Muscle layer of colon (tissue), 2 donors: Measurements from ENCODE around the gene FMN2.

Experiments used
- H3K27ac ChIP-seq: one replicate; pipeline ENCODE4 v1.7.0; 2013; ENCODE audit warnings: low read depth, mild to moderate bottlenecking, low read length, moderate library complexity
- H3K27me3 ChIP-seq, 2 donors: one replicate each; pipeline ENCODE4 v1.7.0; 2013; ENCODE audit warnings: low read length in 2 of 2, mild to moderate bottlenecking in 2 of 2; ENCODE audit not compliant: insufficient read depth in 2 of 2, control insufficient read depth in 1 of 2
- H3K36me3 ChIP-seq: one replicate; pipeline ENCODE4 v1.7.0; 2013; ENCODE audit warnings: mild to moderate bottlenecking, low read length; ENCODE audit not compliant: insufficient read depth
- H3K4me1 ChIP-seq: one replicate; pipeline ENCODE4 v1.7.0; 2013; ENCODE audit warnings: mild to moderate bottlenecking, low read length; ENCODE audit not compliant: insufficient read depth
- H3K4me3 ChIP-seq, 2 donors: one replicate each; pipeline ENCODE4 v1.7.0; 2013; ENCODE audit warnings: low read length in 2 of 2, low read depth in 1 of 2, mild to moderate bottlenecking in 1 of 2, moderate library complexity in 1 of 2
- H3K9ac ChIP-seq: one replicate; pipeline ENCODE4 v1.7.0; 2013; ENCODE audit warnings: low read length
- H3K9me3 ChIP-seq: one replicate; pipeline ENCODE4 v1.7.0; 2013; ENCODE audit warnings: mild to moderate bottlenecking, low read length
- donor health status: abdominal sarcoma.
- donor health status: Adenocarcinoma of cecum.

Gene FMN2

DNA sequence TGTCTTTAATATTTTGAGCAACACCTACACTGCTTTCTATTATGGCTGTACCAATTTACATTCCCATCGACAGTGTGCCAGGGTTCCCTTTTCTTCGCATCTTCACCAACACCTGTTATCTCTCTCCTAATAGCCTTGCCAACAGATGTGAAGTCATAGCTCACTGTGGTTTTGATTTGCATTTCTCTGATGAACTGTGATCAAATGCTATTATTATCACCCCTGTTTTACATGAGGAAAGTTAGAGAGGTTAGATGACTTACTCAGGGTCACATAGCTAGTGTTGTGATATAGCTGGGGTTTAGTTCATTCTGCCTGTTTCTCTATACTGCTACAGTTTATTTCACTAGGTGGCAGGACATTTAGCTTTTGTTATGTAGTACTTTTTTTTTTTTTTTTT is 204.1 kb downstream of the FMN2 start:
- H3K27me3 ChIP-seq, result no peaks in the 10 kb centered on the region
- H3K9ac ChIP-seq, result no peak overlapping the region
- no peak overlapping the region for H3K4me3 ChIP-seq
- H3K27ac ChIP-seq, result no peak overlapping the region
- H3K36me3 ChIP-seq, result no peaks in the 10 kb centered on the region
- no peaks in the 10 kb centered on the region for H3K9me3 ChIP-seq
- H3K4me1 ChIP-seq, result no peaks in the 10 kb centered on the region

DNA sequence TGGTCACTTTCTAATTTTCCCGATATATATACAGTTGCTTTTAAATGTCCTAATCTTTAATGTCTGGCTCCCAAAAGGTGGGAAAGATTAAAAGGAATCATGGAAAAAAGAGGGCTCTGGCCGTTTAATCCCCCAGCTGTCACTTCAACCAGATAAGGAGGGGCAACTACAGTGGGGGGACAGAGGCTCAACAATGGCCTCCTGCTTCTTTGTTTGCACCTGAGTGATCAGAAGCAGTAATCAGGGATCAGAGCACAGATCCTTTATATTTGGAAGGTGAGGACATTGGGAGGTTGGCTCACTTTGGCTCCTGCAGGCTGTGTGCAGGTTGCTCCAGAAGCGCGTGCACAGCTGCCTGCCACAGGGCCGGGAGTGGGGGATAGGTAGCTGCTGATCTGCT is 212.8 kb downstream of the FMN2 start:
- Histone ChIP-seq H3K9ac (no peak overlapping the region), H3K27me3 (no peaks in the 10 kb centered on the region), H3K9me3 (no peaks in the 10 kb centered on the region), H3K27ac (no peak overlapping the region), H3K4me3 (no peak overlapping the region), H3K4me1 (no peaks in the 10 kb centered on the region), H3K36me3 (no peaks in the 10 kb centered on the region)

DNA sequence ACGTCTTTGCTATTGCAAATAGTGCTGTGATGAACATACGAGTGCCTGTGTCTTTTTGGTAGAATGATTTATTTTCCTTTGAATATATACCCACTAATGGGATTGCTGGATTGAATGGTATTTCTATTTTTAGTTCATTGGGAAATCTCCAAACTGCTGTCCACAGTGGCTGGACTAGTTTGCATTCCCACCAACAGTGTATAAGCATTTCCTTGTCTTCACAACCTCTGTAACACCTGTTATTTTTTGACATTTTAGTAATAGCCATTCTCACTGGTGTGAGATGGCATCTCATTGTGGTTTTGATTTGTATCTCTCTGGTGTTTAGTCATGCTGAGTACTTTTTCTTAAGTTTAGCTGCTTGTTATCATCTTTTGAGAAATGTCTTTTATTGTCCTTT is 215.0 kb downstream of the FMN2 start:
- no peak overlapping the region for H3K9ac ChIP-seq
- H3K27me3 ChIP-seq, result no peaks in the 10 kb centered on the region
- no peaks in the 10 kb centered on the region for H3K9me3 ChIP-seq

DNA sequence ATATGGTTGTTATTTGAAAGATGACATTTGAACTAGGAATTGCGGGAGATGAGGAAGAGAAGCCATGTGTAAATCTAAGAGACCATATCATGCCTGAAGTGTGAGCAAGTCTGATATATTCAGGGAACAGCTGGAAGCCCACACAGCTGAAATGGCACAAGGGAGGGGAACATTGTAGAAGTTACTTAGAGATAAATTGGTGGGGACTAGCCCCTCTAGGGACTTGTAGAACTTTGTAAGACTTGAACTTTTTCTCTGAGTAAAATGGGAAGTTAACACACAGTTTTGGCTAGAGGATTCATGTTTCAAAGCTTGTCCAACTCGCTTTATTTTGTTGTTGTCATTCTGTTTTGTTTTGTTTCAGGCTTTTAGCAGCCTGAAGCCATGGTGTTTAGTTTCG is 216.4 kb downstream of the FMN2 start:
- Histone ChIP-seq H3K4me3 (no peak overlapping the region), H3K9ac (no peak overlapping the region), H3K36me3 (no peaks in the 10 kb centered on the region), H3K4me1 (peaks cover 13% of the 10 kb centered on the region), H3K27me3 (no peaks in the 10 kb centered on the region), H3K9me3 (no peaks in the 10 kb centered on the region), H3K27ac (no peak overlapping the region)

More for the DNA sequence above, 215.0 kb downstream of the FMN2 start:
- no peak overlapping the region for H3K4me3 ChIP-seq
- H3K27ac ChIP-seq, result no peak overlapping the region
- H3K36me3 ChIP-seq, result no peaks in the 10 kb centered on the region
- peaks cover under 1% of the 10 kb centered on the region for H3K4me1 ChIP-seq

DNA sequence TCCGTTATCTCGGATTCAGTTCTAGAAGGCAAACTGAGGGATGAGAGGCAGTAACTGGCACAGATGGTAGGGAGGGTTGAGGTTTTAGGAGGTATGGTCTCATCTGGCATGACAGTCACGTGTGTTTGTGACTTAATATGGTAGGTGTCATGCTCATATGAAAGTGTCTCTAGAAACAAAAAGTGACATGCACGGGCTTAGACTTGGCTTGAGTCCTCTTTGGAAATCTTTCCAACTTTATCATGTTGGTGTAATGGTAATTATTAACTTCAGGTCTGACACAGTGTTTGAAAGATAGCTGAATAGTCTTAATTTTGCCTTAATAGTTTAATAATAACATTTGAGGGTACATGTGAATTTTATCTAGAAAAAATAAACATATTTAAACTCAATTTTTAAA is 218.1 kb downstream of the FMN2 start:
- Histone ChIP-seq H3K9ac (no peak overlapping the region), H3K27me3 (no peaks in the 10 kb centered on the region), H3K9me3 (no peaks in the 10 kb centered on the region), H3K36me3 (no peaks in the 10 kb centered on the region), H3K4me3 (no peak overlapping the region), H3K27ac (no peak overlapping the region), H3K4me1 (peaks cover 21% of the 10 kb centered on the region)

DNA sequence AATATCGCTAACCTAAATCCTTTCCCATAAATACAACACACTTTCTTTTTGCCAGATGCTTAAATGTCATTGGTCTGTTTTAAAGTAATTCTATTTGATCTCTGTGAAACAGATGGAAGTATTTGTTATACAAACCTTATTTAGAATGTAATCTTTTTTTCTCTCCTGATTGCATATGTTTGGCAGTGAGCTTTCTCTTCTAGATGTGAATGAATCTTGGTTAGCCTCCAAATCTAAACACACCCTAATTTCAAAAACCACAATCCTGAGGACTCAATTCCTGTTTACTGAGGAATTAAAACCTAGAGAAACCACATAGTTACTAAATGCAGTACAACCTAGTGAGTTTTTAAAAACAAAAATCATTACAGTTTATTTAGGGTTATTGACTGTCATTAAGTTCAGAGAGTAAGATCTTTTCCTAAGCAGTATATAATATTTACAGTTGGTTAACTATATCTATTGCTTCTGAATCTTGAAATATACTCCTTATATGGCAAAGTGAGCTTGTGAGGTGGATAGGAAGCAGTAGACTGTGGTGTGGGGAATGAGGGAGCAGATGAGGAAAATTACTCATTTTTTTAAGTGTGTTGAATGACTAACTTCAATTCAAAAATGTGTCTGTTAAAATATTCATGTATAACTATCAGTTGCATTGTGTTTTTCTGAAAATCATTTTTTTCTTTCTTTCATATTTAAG is 218.7 kb downstream of the FMN2 start:
- Histone ChIP-seq H3K9ac (no peak overlapping the region), H3K27me3 (no peaks in the 10 kb centered on the region), H3K36me3 (no peaks in the 10 kb centered on the region), H3K4me1 (peaks cover 27% of the 10 kb centered on the region), H3K4me3 (no peak overlapping the region), H3K27ac (peak overlapping the region; percentile 30), H3K9me3 (no peaks in the 10 kb centered on the region)

DNA sequence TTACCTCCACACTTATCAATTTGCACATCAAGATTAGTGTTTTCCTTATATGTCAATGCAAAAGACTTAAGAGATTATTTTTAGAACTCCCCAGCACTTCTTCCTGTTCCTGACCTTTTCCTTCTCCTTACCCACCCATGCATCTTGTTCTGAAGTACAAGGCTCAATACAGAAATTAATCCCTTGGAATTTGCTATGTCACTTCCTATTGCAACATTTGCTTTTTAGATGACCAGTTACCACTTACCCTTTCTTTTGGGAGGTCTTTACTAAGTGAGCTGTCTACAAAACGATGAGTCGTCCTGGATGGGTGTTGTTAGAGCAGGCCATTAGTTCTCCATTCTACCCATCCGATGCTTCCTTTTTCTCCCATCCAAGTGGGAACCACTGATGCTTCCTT is 221.2 kb downstream of the FMN2 start:
- H3K4me3 ChIP-seq, result no peak overlapping the region
- H3K4me1 ChIP-seq, result peaks cover 34% of the 10 kb centered on the region
- no peaks in the 10 kb centered on the region for H3K9me3 ChIP-seq
- no peak overlapping the region for H3K9ac ChIP-seq
- no peaks in the 10 kb centered on the region for H3K27me3 ChIP-seq
- H3K27ac ChIP-seq, result no peak overlapping the region
- H3K36me3 ChIP-seq, result no peaks in the 10 kb centered on the region

DNA sequence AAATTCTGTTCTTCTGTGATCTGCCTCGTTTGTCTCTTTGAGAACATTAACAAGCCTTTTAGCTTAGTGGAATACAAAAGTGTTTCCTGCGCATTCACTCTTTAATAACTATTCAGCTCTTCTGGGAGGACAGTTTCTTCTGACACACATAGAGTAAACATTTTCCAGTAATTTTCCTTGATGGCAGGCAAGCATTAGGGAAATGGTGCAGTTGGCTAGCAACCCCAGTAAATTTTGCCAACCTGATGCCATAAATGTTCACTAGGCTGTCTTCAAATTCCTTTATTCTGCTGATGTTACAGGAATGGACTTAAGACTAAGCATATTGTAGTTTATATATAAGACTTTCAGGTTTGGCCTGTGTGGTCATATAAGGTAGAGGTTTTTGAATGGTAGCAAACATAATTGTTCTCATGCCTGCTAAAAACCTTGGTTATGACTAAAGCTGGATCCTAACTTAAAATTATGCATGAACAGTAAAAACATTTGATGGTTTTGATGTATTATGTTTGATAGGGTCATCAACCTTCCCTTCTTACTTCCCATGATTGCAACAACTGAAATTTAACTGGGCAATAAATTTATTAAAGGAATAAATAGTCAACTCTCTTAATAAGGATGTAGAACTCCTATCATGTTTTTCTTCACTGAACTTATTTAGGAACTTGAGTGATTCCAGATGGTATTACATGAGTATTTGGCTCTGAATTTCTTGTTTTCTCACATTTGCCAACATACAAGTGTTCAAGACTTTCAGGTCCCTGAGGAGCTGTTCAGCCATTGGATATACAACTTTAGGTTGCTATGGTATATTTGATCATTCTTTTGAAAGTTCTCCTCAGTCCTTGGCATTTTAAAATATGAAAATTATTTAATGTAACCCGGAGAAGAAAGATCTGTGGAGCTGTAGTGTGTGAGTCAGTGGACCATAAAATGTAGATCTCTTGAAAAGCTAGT is 223.4 kb downstream of the FMN2 start:
- Histone ChIP-seq H3K9ac (no peak overlapping the region), H3K36me3 (no peaks in the 10 kb centered on the region), H3K4me3 (no peak overlapping the region), H3K9me3 (no peaks in the 10 kb centered on the region), H3K27me3 (no peaks in the 10 kb centered on the region), H3K27ac (peak overlapping the region; percentile 63), H3K4me1 (peaks cover 34% of the 10 kb centered on the region)

DNA sequence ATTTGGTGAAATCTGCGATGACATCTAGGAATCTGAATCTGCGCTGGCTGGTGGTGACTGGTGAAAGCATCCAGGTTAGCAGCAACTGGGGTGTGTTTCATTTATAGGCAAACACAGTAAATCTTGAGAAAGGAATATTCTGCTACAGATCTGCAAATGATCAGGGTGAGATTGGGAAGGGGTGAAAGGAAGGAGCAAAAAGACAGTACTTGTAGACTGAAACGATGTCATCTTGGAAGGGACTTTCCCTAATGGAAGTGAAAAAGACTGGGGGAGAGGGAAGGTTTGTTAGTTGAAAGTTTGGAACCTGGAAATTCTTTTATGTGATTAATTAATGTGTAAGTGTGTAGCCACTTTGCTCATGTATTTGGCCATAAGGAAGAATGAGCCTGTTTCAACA is 228.3 kb downstream of the FMN2 start:
- H3K4me1 ChIP-seq, result peaks cover 10% of the 10 kb centered on the region
- no peaks in the 10 kb centered on the region for H3K9me3 ChIP-seq
- H3K27ac ChIP-seq, result no peak overlapping the region
- H3K27me3 ChIP-seq, result no peaks in the 10 kb centered on the region
- H3K36me3 ChIP-seq, result no peaks in the 10 kb centered on the region
- H3K9ac ChIP-seq, result no peak overlapping the region
- no peak overlapping the region for H3K4me3 ChIP-seq

DNA sequence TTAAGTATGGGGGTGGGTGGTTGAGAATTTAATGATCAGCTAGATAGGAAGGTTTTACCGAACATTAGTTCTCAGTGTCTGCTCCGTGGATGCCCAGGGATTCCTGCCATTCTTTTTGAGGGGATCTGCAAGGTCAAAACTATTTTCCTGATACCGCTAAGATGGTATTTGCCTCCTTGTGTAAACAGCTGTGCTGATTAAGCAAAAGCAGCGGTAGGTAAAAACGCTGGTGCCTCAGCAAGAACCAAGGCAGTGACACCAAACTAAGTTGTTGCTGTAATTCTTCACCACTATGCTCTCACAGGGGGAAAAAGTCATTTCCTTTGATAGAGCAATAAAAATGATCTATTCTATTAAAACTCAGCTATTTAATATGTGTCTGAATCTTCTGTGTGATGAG is 229.0 kb downstream of the FMN2 start:
- Histone ChIP-seq H3K9me3 (no peaks in the 10 kb centered on the region), H3K27ac (no peak overlapping the region), H3K4me1 (peaks cover 4% of the 10 kb centered on the region), H3K9ac (no peak overlapping the region), H3K4me3 (no peak overlapping the region), H3K27me3 (no peaks in the 10 kb centered on the region), H3K36me3 (no peaks in the 10 kb centered on the region)

DNA sequence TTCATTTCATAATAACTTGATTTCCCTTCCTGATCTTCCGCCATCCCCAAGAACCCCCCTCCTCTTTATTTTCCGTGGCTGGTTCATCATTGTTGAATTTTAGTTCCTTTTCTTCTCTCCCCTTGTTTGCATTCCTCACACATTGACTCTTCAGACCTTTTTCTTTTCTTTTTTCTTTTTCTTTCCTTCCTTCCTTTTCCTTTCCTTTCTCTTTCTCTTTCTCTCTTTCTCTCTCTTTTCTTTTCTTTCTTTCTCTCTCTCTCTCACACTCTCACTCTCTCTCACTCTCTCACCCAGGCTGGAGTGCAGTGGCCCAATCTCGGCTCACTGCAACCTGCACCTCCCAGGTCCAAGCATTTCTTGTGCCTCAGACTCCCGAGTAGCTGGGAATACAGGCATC is 231.3 kb downstream of the FMN2 start:
- Histone ChIP-seq H3K9me3 (no peaks in the 10 kb centered on the region), H3K4me3 (no peak overlapping the region), H3K4me1 (no peaks in the 10 kb centered on the region), H3K27me3 (no peaks in the 10 kb centered on the region), H3K27ac (no peak overlapping the region), H3K36me3 (no peaks in the 10 kb centered on the region), H3K9ac (no peak overlapping the region)
